ENCODE results near the gene YDJC.
"Not testable (repeated sequence)": the region's sequence is repeated elsewhere in the genome, so short reads cannot be mapped to it uniquely, and the experiment has no call there.

YDJC gene

DNA sequence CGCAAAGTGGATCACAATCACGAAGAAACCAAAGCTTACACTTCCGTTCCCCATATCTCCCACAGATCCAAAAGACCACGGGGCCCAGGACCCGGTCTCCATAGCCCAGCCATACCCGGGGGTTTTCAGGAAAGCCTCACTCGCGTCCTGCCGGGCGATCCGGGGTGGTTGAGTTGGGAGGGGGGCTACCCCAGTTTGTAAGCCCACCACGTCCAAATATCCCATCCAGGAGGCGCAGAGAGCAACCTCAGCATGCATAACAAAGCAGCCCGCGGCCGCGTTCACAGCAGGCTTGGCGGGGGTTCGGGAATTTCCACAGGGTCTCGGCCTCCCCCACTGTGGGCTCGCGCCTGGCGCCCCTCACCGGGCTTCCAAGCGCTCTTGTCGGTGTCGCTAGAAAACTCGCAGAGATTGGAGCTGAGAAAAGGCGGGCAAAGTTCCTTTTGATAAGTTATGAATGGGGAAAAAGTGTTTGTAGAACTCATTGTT is 21.7 kb upstream of the YDJC start:
- DNase-seq: no peak

DNA sequence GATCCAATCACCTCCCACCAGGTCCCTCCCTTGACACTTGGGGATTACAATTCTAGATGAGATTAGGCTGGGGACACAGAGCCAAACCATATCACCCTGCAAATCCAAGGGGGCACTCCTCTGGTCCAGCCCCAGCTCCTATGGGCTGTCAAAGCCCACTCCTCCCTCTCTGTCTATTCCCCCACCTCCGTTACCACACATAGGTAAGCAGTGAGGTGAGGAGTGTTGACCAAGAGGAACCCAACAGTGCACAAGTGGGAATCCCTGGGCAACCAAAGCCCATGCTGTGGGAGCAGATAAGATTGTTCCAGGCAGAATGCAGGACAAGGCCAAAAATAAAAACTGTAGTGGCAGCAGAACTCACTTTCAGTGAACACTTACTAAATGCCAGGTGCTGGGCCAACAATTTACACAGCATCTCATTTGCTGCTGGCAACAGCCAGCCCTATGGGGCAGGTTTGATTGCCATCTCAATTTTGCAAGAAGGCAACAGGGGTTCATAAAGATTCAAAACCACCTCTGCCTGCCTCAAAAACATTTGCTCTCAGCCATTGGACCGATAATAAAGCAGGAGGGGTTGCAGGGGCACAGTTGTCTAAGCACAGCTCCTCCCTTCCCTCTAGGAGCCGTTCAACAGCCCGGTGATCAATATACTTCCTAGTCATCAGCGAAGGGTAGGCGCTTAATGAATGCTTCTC is 21.1 kb upstream of the YDJC start:
- no peak for DNase-seq

DNA sequence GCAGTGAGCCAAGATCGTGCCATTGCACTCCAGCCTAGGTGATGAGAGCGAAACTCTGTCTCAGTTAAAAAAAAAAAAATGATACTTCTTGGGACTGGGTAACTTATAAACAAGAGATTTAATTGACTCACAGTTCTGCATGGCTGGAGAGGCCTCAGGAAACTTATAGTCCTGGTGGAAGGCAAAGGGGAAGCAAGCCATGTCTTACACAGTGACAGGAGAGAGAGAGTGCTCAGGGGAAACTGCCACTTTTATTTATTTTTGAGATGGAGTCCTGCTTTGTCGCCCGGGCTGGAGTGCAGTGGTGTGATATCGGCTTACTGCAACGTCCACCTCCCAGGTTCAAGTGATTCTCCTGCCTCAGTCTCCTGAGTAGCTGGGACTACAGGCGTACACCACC is 20.5 kb upstream of the YDJC start:
- DNase-seq: no peak

DNA sequence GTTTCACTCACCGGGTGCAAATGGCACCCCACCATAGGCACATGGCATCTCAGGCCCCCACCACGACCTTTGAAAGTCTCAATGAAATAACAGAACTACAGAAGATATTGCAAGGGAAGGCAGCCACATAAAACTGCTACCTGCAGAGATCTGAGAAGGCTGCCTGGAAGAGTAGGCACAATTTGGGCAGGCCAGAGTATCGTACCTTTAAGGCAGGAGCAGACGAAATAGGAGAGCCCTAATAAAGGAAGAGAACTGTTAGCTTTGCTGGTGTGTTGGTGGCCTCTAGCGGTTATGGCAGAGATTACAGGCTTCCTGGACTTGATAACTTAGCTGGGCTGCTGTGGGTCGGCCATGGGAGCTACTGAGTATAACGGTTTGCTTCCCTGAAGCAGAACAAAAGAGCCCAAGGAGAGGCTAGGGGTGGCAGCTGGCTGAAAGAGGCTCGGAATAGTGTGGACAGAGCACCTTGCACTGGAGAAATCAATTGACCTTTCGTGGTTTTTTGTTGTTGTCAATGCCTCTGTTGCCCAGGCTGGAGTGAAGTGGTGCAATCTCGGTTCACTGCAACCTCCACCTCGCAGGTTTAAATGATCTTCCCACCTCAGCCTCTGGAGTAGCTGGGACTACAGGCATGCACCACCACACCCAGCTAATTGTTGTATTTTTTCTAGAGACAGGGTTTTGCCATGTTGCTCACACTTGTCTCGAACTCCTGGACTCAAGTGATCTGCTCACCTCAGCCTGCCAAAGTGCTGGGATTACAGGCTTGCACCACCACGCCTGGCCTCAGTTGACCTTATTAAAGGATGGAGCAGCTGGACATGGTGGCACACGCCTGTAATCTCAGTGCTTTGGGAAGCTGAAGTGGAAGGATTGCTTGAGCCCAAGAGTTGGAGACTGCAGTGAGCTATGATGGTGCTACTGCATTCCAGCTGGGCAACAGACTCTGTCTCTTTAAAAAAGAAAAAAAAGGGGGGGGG is 17.1 kb upstream of the YDJC start:
- peak; percentile 87 for DNase-seq

DNA sequence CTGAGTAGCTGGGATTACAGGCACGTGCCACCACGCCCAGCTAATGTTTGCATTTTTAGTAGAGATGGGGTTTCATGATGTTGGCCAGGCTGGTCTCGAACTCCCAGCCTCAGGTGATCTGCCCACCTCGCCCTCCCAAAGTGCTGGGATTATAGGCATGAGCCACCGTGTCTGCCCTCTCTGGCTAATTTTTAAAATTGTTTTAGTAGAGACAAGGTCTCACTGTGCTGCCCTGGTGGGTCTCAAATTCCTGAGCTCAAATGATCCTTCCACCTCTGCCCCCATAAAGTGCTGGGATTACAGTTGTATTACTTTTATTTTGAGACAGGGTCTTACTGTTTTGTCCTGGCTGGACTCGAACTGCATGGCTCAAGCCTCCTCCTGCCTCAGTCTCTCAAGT is 15.7 kb upstream of the YDJC start:
- not testable (repeated sequence) for DNase-seq

DNA sequence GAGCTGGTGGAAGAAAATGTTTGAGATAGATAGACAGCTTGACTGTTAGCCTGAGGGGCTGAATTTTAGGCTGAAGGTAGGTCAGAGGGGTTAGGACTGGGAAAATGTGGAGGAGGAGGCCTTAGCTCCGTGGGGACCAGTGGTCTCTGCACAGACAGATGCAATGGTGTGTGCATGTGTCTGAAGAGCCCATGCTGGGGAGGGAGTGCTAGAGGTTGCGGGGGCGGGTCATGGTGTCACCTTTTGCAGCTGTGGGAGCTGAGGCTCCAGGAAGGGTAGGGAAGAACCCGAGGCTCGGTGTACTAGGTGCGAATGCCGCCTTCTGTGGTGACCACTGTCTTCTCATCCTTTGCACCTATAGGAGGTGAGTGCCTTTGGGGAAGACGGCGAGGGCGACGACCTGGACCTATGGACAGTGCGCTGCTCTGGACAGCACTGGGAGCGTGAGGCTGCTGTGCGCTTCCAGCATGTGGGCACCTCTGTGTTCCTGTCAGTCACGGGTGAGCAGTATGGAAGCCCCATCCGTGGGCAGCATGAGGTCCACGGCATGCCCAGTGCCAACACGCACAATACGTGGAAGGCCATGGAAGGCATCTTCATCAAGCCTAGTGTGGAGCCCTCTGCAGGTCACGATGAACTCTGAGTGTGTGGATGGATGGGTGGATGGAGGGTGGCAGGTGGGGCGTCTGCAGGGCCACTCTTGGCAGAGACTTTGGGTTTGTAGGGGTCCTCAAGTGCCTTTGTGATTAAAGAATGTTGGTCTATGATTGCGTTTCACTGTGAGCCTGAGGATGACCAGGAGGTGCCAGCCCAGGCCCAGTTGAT is 13.9 kb upstream of the YDJC start:
- DNase-seq: no peak

DNA sequence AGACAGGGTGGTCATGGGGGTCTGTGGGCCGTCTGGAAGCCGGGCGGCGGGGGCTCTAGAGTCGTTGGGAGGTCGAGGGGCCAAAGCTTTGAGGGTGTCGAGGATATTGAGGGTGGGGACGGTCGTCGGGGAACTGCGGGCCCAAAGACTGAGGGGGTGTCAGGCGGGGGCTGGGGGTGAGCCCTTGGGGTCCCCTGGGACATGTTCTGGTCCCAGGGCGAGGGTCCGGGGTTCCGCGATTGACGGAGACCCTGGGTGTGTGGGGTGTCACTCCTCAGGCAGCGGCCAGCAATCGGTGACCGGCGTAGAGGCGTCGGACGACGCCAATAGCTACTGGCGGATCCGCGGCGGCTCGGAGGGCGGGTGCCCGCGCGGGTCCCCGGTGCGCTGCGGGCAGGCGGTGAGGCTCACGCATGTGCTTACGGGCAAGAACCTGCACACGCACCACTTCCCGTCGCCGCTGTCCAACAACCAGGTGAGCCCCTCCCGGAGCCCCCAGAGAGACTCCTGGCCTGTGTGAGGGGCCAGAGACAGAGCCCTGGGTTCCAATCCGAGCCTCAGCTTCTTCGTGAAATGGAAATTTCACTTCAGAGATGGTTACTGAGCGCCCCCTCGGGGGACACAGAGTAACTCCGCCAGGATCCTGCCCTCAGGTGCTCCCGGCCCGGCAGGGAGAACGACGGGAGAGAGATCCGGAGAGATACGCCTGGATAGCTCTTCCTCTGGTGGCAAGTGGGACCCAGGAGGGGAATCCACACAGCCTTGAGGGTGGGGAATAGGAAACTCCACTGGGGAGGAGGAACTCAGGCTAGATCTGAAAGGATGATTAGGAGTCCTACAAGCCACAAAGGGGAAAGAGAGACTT is 13.0 kb upstream of the YDJC start:
- peak; percentile 64 for DNase-seq

DNA sequence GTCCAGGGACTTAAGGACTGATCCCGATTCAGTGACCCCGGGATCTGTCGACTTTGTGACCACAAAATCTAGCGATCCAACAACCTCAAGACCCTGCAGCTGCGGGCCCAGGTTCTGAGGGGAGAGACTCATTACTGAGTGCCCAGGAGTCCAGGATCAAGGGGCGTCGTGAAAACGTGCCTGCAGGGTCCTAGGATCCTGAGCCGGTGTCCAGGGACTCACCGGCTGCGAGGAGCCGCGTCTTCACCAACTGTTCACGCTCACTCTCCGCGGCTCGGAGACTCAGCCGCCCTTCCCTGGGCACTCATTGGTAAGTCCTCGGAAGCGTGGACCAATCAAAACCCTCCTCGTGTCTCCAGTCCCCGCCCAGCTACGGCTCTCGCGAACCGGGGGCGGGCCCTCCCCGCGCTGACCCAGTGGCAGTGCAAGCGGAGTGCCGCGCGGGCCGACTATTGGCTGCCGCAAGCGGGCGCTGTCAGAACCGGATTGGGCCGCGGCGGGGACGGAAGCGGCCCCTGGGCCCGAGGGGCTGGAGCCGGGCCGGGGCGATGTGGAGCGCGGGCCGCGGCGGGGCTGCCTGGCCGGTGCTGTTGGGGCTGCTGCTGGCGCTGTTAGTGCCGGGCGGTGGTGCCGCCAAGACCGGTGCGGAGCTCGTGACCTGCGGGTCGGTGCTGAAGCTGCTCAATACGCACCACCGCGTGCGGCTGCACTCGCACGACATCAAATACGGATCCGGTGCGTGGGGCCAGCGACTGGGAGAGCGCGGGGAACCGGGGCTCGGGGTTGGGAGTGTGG is 12.2 kb upstream of the YDJC start, which contains the start of gene SDF2L1:
SDF2L1 (plus strand) TSS at position 514 of the 795 bp plus-strand sequence; CDS start at position 549, 35 bp downstream.
- DNase-seq: peak; percentile 99

DNA sequence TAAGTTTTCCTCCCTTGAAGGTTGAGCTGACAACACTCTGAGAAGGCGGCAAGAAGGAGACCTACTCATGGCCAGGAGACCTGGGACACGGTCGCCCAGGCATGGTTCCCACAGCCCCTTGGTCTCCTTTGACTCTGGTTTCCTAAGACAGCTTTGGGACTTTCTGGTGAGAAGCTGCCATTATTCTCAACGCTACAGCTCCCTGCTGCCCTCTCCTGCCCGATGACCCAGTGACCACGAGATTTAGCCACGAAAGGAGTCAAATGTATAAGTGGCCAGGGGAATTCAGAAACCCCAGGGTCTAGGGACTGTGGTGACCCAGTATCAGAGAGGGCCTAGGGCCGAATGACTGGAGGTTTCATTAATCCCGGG is 11.6 kb upstream of the YDJC start:
- no peak for DNase-seq

DNA sequence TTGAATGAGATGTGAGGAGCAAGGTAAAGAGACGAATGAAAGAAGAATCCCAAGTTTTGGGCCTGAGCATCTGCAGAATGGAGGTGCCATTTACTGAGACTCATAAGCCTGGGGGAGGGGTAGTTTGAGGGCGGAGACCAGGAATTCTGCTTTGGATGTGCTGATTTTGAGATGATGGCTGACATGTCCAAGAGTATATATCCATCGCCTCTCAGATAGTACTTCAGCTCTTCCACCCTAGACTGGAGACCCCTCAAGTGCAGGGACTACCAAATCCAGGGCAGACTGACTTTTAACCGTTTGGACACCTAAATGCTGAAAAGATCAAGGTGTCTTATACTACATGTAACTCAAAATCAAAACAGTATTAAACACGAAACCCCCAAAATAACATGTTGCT is 11.0 kb upstream of the YDJC start:
- no peak for DNase-seq

DNA sequence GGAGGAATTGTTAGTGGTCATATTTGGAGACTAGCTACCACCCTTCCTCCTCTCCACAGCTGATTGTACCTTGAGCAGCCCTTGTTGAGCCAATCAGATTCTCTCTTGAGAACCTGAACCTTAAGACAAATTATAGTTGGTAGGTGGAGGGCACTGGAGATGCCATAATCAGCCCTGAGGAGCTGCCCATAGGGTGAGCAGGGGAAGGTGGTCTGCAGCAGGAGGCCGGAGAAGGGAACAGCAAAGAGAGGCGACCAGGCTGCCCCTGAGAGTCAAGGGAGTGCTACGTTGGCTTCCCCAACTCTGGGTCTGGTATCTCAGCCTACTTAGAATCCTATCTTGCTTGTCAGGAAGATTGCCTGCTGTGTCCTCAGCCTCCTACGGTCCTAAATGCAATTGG is 9.5 kb upstream of the YDJC start:
- DNase-seq: no peak

DNA sequence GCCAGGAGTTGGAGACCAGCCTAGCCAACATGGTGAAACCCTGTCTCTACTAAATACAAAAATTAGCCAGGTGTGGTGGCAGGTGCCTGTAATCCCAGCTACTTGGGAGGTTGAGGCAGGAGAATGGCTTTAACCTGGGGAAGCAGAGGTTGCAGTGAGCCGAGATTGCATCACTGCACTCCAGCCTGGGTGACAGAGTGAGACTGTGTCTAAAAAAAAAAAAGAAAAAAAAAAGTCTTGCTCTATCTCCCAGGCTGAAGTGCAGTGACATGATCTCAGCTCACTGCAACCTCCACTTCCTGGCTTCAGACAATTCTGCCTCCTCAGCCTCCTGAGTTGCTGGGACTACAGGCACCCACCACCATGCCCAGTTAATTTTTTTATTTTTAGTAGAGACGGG is 7.6 kb upstream of the YDJC start:
- DNase-seq: not testable (repeated sequence)

DNA sequence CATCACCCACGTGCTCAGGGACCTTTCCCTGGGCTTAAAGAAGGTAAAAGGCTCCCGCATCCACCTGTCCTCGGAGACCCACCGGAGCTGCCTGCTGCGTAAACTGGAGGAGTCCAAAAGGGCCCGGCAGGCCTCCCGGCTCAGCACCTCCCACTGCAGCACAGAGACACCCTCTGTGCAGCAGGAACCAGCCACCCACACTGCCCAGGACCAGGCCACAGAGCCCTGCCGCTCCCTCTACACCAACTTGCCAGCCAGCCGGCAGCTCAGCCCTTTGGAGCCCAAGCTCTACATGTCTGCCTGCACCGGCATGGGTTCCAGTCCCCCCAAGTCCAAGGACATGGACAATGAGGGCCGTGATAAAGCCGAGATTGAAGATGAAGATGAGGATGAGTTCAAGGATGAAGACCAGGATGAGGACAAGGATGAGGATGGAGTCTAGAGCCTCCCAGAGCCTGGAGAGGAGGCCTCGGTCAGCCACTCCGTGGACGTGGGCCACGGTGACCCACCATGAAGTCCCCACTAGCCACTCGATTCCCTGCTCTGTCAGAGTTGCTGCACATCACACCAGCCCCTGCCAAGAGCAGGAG is 6.9 kb upstream of the YDJC start:
- no peak for DNase-seq

DNA sequence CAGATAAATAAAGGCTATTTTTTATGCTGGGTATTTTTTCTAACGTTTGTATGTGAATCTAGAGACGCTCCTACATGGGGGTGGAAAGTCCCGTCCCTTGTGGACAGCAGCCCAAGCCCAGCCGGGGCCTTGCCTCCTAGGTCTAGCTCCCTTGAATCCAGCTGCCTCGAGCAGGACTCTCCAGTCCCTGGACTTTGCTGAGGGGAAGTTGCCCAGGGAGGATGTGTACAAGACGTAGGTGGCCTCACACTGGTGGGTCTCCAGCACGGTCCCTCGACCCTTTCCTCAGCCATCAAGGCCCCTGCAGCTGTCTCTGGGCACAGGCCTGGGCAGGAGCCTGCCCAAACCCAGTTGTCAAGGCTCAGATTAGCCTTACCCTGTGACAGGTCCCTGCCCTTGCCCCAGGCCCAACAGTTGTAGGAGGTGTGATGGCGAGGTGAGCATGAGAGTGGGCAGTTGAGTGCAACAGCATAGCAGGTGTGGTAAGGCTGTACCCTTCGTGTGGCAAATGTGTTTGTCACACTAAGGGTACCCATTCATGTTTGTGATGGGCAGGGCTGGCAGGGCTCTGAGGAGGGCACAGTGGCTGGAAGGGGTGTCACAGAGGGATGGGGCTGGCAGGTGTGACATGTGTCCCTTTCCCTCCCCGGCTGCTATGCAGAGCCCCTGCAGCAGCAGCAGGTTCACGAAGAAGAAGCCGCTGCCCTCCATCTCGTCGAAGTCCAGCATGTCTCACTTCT is 6.1 kb upstream of the YDJC start:
- no peak for DNase-seq

DNA sequence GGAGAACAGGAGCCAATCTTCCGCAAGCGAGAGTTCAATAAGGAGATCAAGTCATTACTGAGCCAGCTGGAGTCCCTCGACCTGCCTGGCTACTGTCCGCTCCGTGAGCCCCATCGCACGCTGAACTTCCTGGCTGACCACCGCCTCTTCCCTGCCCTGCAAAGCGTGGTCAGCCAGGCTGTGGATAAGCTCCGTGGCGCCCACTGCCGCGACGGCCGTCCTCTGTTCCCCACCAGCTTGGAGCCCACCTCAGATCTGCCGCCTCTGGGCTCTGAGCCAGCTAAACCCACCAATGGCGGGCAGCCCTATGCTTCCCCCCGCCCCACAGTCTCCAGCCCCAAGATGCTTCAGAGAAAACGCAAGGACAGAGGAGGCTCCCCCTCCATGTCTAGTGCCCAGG is 5.0 kb upstream of the YDJC start:
- no peak for DNase-seq

DNA sequence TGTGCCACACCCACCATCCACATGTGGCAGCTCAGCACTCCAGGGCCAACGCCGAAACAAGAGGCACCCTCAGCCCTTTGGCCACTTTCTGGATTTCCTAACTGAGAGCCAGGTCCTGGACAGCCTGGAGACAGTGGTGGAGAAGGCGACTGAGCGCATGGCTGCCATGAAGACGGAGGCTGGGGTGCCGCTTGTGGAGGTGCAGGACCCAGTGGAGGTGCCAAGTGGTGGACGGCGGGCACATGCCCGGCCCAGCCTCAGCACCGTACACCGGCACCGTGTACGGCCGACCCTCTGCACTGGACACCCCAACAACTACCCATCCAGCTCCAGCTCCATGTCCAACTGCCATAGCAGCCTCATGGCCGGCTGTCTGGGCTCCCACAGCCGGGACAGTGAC is 4.3 kb upstream of the YDJC start:
- no peak for DNase-seq

DNA sequence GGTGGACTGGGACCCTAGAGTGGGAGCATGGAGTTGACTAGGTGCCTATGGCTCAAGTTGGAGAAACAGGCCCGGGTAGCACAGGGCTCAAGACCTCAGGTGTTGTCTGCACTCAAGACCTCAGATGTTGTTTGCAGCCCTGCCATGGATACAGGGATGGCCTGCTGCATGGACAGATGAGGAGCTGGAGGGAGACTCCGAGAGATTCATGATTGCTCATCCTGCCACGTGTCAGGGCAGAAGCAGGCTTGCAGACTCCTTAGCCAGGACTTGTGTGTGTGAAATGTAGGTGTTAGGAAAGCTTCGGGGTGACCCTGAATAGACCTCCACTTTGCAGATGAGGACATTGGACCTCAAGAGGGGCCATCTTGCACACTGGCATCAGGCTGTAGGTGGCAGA is 3.7 kb upstream of the YDJC start:
- DNase-seq: no peak

DNA sequence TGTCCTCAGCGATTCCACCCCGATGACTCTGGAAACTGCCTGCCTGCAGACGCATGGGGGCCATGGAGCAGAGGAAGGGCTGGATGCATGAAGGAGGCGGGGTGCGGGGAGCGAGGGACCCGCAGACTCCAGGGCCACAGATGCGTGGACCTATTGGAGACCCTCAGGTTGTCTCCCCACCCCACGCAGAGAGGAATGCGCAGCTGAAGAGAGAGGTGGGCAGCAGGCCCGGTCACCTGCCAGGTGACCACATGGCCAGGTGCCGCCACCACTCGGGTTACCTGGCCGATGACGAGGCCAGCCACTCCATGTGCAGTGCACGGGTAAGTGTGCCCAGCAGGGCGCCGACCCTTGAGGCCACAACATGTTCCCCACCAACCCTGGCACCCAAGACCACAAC is 3.1 kb upstream of the YDJC start:
- DNase-seq: no peak

DNA sequence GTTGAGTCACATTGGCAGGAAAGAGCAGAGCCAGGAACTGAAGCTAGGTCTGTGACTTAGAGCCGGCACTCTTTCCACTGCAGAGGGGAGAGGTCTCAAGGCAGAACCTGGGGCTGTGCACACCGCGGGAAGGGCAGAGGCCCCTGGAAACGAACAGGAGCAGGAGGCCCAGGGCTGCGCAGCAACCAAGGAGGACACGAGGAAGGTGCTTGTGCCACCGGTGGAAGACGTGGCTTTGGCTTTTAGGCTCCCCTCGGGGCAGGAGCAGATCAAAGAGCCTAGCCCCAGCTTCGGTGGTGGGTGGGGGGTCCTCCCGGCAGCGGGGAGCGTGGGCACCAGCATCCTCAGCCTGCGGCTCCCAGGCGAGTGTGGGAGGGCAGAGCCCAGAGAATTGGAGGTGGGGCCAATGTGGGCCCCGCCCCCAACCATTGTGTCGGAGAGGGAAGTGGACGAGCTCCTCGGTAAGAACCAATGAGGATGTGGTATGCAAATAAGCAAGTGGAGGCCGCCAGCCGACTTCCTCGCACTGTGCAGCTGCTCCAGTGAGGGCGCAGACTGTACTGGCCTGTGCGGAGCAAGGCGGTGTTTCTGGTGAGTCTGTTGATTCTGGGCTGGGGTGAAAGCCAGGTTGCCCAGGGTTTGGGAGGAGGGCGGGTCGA is 2.5 kb upstream of the YDJC start, which contains the start of gene CCDC116:
CCDC116 (plus strand) TSS at position 524 of the 659 bp plus-strand sequence. CDS start 422 bp downstream, outside the sequence.
- DNase-seq: peak; percentile 82

Measured in CD4-positive, alpha-beta T cell treated with Interleukin-12 subunit alpha and Interleukin-12 subunit beta, for 1 hour (primary cell).